Subcutaneous abdominal adipose tissue (tissue), 5 donors: ENCODE measurements around the gene SHC4.

Experiments used
- H3K27ac ChIP-seq: one replicate; pipeline ENCODE4 v1.7.0; 2013; ENCODE audit warnings: low read depth, mild to moderate bottlenecking, inconsistent platforms, low read length, moderate library complexity
- H3K27me3 ChIP-seq, 5 donors: one replicate each; pipeline ENCODE4 v1.7.0; 2013; ENCODE audit warnings: low read length in 5 of 5, inconsistent platforms in 1 of 5; ENCODE audit not compliant: control insufficient read depth in 5 of 5, insufficient read depth in 4 of 5
- H3K36me3 ChIP-seq, 5 donors: one replicate each; pipeline ENCODE4 v1.7.0; 2013; ENCODE audit warnings: low read length in 5 of 5; ENCODE audit not compliant: control insufficient read depth in 5 of 5, insufficient read depth in 5 of 5
- H3K4me1 ChIP-seq, 5 donors: one replicate each; pipeline ENCODE4 v1.7.0; 2013; ENCODE audit warnings: low read length in 5 of 5, mild to moderate bottlenecking in 3 of 5, moderate library complexity in 1 of 5; ENCODE audit not compliant: control insufficient read depth in 5 of 5, insufficient read depth in 5 of 5
- H3K4me3 ChIP-seq, 5 donors: one replicate each; pipeline ENCODE4 v1.7.0; 2013; ENCODE audit warnings: low read length in 5 of 5, low read depth in 1 of 5
- H3K9ac ChIP-seq, 5 donors: one replicate each; pipeline ENCODE4 v1.7.0; 2013; ENCODE audit warnings: low read length in 5 of 5, mild to moderate bottlenecking in 4 of 5, moderate library complexity in 3 of 5
- H3K9me3 ChIP-seq, 5 donors: one replicate each; pipeline ENCODE4 v1.7.0; 2013; ENCODE audit warnings: low read length in 5 of 5; ENCODE audit not compliant: control insufficient read depth in 5 of 5
- donor health status: healthy.
- donor health status: healthy.
- donor health status: healthy.
- donor health status: healthy.
- donor health status: healthy.

The SHC4 gene

GRCh38 chr15:48984811-48985352, 21.2 kb upstream of the SHC4 start:
- Histone ChIP-seq H3K4me3 (peak overlapping the region in 1 of 5 donors; percentile 19), H3K36me3 (peaks cover under 1 to 8% (median 6%) of the 10 kb centered on the region in 5 donors), H3K27ac (no peak overlapping the region), H3K4me1 (peaks cover 0 to 13% (median 6%) of the 10 kb centered on the region in 5 donors), H3K9me3 (no peaks in the 10 kb centered on the region), H3K9ac (no peak overlapping the region), H3K27me3 (no peaks in the 10 kb centered on the region)

DNA sequence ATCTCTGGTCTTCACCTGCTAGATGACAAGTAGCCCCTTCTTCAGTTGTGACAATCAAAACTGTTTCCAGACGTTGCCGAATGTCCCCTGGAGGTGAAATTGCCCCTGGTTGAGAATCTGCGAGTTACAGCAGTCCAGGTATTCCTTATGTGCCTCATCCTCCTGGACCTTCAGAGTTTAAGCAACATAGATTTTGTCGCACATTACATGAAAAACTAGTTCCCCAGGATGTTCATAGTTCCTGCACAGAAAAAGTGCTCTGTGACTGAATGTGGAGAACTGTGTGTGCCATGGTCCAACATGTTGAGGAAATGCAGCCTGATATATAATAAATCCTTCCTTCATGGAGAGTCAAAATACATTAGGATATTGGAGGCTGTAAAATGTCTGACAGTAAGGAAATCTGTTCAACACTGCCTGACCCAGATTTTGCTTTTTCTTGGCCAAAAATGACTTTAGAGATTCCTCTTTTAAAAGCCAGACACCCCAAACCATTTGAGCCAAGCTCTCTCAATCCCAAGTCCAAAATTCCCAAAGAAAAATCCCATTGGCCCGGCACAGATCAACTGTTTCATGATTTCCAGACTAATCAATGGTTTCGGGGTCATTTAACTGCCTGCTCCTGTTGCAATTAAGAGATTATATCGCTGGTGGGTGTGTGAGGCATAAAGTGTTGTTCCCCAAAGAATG, 20.4 kb upstream of the SHC4 start:
- Histone ChIP-seq H3K9ac (peak overlapping the region in 1 of 5 donors; percentile 32), H3K27me3 (no peaks in the 10 kb centered on the region), H3K9me3 (no peaks in the 10 kb centered on the region), H3K27ac (no peak overlapping the region), H3K4me3 (no peak overlapping the region), H3K4me1 (peaks cover 0 to 13% (median 6%) of the 10 kb centered on the region in 5 donors), H3K36me3 (peaks cover 0 to 8% (median 6%) of the 10 kb centered on the region in 5 donors)

- H3K9ac ChIP-seq = no peak overlapping the region
- no peak overlapping the region for H3K4me3 ChIP-seq
- H3K27ac ChIP-seq = no peak overlapping the region
- H3K9me3 ChIP-seq = no peaks in the 10 kb centered on the region
- no peaks in the 10 kb centered on the region for H3K27me3 ChIP-seq
- peaks cover 0 to 6% (median 6%) of the 10 kb centered on the region in 5 donors for H3K36me3 ChIP-seq
- H3K4me1 ChIP-seq = peaks cover 0 to 13% (median 6%) of the 10 kb centered on the region in 5 donors
Measured at GRCh38 chr15:48983300-48983699, 19.6 kb upstream of the SHC4 start.

DNA sequence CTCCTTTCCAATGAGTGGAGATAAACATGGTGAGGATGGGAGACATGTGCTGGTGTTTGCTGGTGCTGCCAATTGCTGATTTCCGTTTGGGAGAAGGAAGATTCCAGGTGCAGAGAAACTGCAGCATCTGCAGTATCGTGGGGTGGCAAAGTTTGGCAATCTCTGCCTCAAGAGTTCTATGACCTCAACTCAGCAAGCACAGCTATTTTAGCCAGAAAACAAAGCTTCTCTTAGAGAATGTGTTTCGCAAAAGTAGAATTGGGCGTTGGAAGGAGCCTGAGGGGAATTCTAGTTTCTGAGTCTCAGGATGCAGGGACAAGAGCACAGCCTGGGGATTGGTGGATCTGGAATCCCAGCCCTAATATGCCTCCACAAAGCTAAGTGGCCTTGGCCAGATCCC, 18.2 kb upstream of the SHC4 start:
- Histone ChIP-seq H3K36me3 (no peaks in the 10 kb centered on the region), H3K4me1 (peaks cover 0 to 14% (median 7%) of the 10 kb centered on the region in 5 donors), H3K9ac (no peak overlapping the region), H3K27me3 (no peaks in the 10 kb centered on the region), H3K9me3 (no peaks in the 10 kb centered on the region), H3K4me3 (no peak overlapping the region), H3K27ac (no peak overlapping the region)

DNA sequence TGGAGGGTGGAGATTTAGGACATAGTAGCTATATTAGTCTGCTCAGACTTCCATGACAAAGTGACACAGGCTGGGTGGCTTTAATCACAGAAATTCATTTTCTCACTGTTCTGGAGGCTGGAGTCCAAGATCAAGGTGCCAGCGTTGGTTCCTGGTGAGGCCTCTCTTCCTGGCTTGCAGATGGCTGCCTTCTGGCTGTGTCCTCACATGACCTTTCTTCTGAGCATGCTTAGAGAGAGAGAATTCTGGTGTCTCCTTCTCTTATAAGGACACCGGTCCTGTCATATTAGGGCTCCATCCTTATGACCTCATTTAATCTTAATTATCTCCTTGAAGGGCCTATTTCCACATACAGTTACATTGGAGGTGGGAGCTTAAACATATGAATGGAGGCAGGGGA, 14.9 kb upstream of the SHC4 start:
- H3K9ac ChIP-seq = no peak overlapping the region
- H3K9me3 ChIP-seq = no peaks in the 10 kb centered on the region
- no peak overlapping the region for H3K27ac ChIP-seq
- peaks cover 0 to 17% (median 14%) of the 10 kb centered on the region in 5 donors for H3K4me1 ChIP-seq
- no peaks in the 10 kb centered on the region for H3K27me3 ChIP-seq
- H3K4me3 ChIP-seq = no peak overlapping the region
- no peaks in the 10 kb centered on the region for H3K36me3 ChIP-seq

DNA sequence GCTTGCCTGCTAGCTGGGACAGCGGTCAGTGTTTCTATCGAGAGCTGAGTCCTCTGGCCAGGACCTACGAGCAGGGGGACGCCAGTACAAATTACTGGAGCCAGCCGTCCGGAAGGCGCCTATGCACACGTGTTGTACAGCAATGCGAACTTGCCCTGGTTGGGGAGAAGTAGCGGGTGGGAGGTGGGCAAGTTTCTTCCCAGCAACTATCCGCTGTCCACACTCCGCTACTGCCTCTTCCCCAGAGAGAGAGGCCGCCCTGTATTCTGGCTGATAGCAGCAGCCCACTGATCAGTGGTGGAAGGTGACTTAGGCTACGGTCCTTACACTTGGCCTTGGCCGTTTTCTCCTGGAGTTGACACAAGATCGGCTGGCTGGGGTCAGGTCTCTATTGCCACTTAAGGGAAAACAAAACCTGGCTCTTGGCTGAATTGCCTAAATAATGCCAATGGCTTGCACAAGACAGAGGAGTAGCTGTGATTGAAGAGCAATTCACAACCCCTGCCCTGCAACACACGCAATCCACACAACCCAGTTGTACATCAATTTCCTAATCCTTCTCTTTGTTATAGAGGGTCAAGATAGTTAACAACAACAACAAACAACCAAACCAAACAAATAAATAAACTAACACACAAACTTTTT, 12.8 kb upstream of the SHC4 start:
- Histone ChIP-seq H3K9me3 (no peaks in the 10 kb centered on the region), H3K4me1 (peaks cover 0 to 17% (median 14%) of the 10 kb centered on the region in 5 donors), H3K9ac (peak overlapping the region in 4 of 5 donors; percentile 10 to 69 (median 64)), H3K27ac (peak overlapping the region; percentile 63), H3K27me3 (no peaks in the 10 kb centered on the region), H3K36me3 (no peaks in the 10 kb centered on the region), H3K4me3 (peak overlapping the region; percentile 62 to 75 (median 73))

DNA sequence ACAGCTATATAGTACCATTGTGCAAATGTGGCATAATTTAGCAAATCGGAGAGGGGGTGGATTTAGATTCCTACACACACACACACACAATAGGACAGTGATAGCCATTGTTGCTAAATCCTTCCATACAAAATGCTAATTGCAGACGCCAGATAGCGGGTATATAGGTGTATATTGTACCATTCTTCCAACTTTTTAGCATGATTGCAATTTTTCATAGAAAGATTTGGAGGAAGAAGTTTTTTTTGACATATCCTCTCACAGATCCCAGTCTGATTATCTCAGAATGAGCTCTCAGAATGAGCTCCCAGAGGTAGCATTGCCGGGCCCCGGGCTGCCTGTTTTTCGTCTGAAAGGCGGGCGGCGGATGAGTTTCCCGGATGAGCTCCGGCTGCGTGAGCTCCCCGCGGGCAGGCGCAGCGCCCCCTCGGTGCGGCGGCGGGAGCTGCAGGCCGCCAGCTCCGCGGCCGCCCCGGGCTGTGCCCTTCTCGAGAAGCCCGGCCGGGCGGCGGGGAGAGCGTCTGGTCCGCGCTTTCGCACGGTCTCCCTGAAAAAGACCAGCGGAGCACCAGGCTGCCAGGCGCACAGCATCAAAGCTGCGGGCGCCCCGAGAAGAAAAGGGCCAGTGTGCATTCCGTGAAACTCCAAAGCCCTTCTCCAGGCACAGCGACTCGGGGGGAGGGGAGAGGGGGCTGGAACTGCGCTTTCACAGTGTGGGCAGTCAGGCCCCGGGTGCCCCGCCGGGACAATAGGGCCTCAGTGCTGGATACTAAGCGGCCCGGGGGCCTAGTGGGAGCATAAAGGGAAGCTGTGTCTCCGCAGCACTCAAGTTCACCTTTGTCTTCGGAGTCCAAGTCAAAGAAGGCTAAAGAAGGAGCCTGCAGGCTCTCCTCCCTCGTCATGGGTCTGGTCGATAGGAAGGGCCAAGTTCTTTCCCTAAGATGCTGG, 12.0 kb upstream of the SHC4 start:
- Histone ChIP-seq H3K9me3 (no peaks in the 10 kb centered on the region), H3K4me1 (peaks cover 0 to 17% (median 14%) of the 10 kb centered on the region in 5 donors), H3K27ac (peak overlapping the region; percentile 63), H3K9ac (peak overlapping the region; percentile 63 to 81 (median 69)), H3K36me3 (no peaks in the 10 kb centered on the region), H3K4me3 (peak overlapping the region; percentile 62 to 75 (median 73)), H3K27me3 (no peaks in the 10 kb centered on the region)

- no peaks in the 10 kb centered on the region for H3K36me3 ChIP-seq
- H3K4me1 ChIP-seq = peaks cover 0 to 17% (median 14%) of the 10 kb centered on the region in 5 donors
- H3K4me3 ChIP-seq = no peak overlapping the region
- no peaks in the 10 kb centered on the region for H3K9me3 ChIP-seq
- H3K27me3 ChIP-seq = no peaks in the 10 kb centered on the region
- no peak overlapping the region for H3K27ac ChIP-seq
- H3K9ac ChIP-seq = peak overlapping the region in 1 of 5 donors; percentile 34
Measured at GRCh38 chr15:48974882-48975281, 11.2 kb upstream of the SHC4 start.

GRCh38 chr15:48972750-48973503, 9.2 kb upstream of the SHC4 start:
- Histone ChIP-seq H3K9me3 (no peaks in the 10 kb centered on the region), H3K36me3 (no peaks in the 10 kb centered on the region), H3K27ac (no peak overlapping the region), H3K4me1 (peaks cover 0 to 17% (median 14%) of the 10 kb centered on the region in 5 donors), H3K27me3 (peaks cover 0 to 3% (median 0%) of the 10 kb centered on the region in 5 donors), H3K4me3 (no peak overlapping the region), H3K9ac (no peak overlapping the region)
